Measurements from ENCODE around the gene CAVIN3.

The CAVIN3 gene

GRCh38 chr11:6320411-6321155, at the start of gene CAVIN3:
Gene CAVIN3 (minus strand): TSS chr11:6320501. CDS start chr11:6320476, 25 bp downstream.
- DNase-seq (ENCODE audit: low spot score) = no peak

GRCh38 chr11:6365659-6366058, 45.4 kb upstream of the CAVIN3 start:
- no peak for DNase-seq (ENCODE audit: low spot score)

- peak; percentile 77 for DNase-seq (ENCODE audit: low spot score)
These were observed 42.8 kb upstream of the CAVIN3 start for GRCh38 chr11:6362873-6363678.

- DNase-seq (ENCODE audit: low spot score) = no peak
These were observed 42.0 kb upstream of the CAVIN3 start for GRCh38 chr11:6362185-6362872.

GRCh38 chr11:6360183-6360582, 39.9 kb upstream of the CAVIN3 start:
- DNase-seq (ENCODE audit: low spot score) = no peak

GRCh38 chr11:6357222-6357621, 36.9 kb upstream of the CAVIN3 start:
- no peak for DNase-seq (ENCODE audit: low spot score)

- DNase-seq (ENCODE audit: low spot score) = no peak
These were observed 36.3 kb upstream of the CAVIN3 start for GRCh38 chr11:6356503-6357055.

GRCh38 chr11:6354651-6355485, 34.6 kb upstream of the CAVIN3 start:
- DNase-seq (ENCODE audit: low spot score) = no peak

GRCh38 chr11:6353367-6353987, 33.2 kb upstream of the CAVIN3 start:
- peak; percentile 81 for DNase-seq (ENCODE audit: low spot score)

GRCh38 chr11:6351782-6352382, 31.6 kb upstream of the CAVIN3 start:
- no peak for DNase-seq (ENCODE audit: low spot score)

- DNase-seq (ENCODE audit: low spot score) = no peak
These were observed 30.2 kb upstream of the CAVIN3 start for GRCh38 chr11:6350486-6350885.

GRCh38 chr11:6350043-6350442, 29.7 kb upstream of the CAVIN3 start:
- no peak for DNase-seq (ENCODE audit: low spot score)

- no peak for DNase-seq (ENCODE audit: low spot score)
These were observed 25.1 kb upstream of the CAVIN3 start for GRCh38 chr11:6345366-6345765.

GRCh38 chr11:6336293-6336692, 16.0 kb upstream of the CAVIN3 start:
- DNase-seq (ENCODE audit: low spot score) = no peak

- DNase-seq (ENCODE audit: low spot score) = no peak
These were observed 14.5 kb upstream of the CAVIN3 start for GRCh38 chr11:6334806-6335205.

- no peak for DNase-seq (ENCODE audit: low spot score)
These were observed 12.8 kb upstream of the CAVIN3 start for GRCh38 chr11:6333095-6333494.

GRCh38 chr11:6332066-6332465, 11.8 kb upstream of the CAVIN3 start:
- DNase-seq (ENCODE audit: low spot score) = no peak

- no peak for DNase-seq (ENCODE audit: low spot score)
These were observed 8.0 kb upstream of the CAVIN3 start for GRCh38 chr11:6328321-6328720.

- no peak for DNase-seq (ENCODE audit: low spot score)
These were observed 7.5 kb upstream of the CAVIN3 start for GRCh38 chr11:6327806-6328205.

- DNase-seq (ENCODE audit: low spot score) = no peak
These were observed 6.7 kb upstream of the CAVIN3 start for GRCh38 chr11:6326985-6327384.

GRCh38 chr11:6326303-6326702, 6.0 kb upstream of the CAVIN3 start:
- no peak for DNase-seq (ENCODE audit: low spot score)
